Heart right ventricle (tissue), 16 donors: ENCODE results near the gene NDRG4. TPM values are rescaled to one million over a fixed set of nuclear protein-coding genes. Genes with fewer than 3 reads are reported as not detected.

Source experiments
- ATAC-seq, 8 donors: fragments of 200-7000 bp; cut with Tn5 transposase; one replicate each; pipeline ENCODE4 v1.9.1; 2020; ENCODE audit warnings: mild to moderate bottlenecking in 8 of 8, moderate library complexity in 8 of 8, moderate number of reproducible peaks in 1 of 8
- DNase-seq, 2 donors: peaks; one replicate each; pipeline ENCODE4 v3.0.0-alpha.2; 2020
- H3K27ac ChIP-seq, 10 donors: fragments of 200-600 bp; sonication (generic) in 2 of 10; one replicate each; pipeline versions ENCODE4 v1.5.0 to v1.8.0; 2020 to 2022; ENCODE audit warnings: mild to moderate bottlenecking in 3 of 10
- H3K27me3 ChIP-seq, 7 donors: fragments of 200-600 bp; one replicate each; pipeline ENCODE4 v1.8.0; 2021 to 2022; ENCODE audit warnings: mild to moderate bottlenecking in 2 of 7
- H3K36me3 ChIP-seq, 9 donors: fragments of 200-600 bp; sonication (generic) in 1 of 9; one replicate each; pipeline versions ENCODE4 v1.5.0 to v1.8.0; 2020 to 2022; ENCODE audit warnings: mild to moderate bottlenecking in 2 of 9
- H3K4me1 ChIP-seq, 9 donors: fragments of 200-600 bp; sonication (generic) in 1 of 9; one replicate each; pipeline versions ENCODE4 v1.5.0 to v1.8.0; 2020 to 2022; ENCODE audit warnings: mild to moderate bottlenecking in 4 of 9
- H3K4me3 ChIP-seq, 10 donors: fragments of 200-600 bp; sonication (generic) in 2 of 10; one replicate each; pipeline versions ENCODE4 v1.5.0 to v1.8.0; 2020 to 2022; ENCODE audit warnings: mild to moderate bottlenecking in 7 of 10, moderate library complexity in 2 of 10
- H3K9me3 ChIP-seq, 11 donors: fragments of 200-600 bp in 10 of 11; sonication (generic) in 2 of 11; one replicate each; pipeline versions ENCODE4 v1.5.0 to v1.8.0; 2013 to 2022; ENCODE audit warnings: mild to moderate bottlenecking in 2 of 11, control low read depth in 1 of 11, moderate library complexity in 1 of 11
- CTCF ChIP-seq, 9 donors: fragments of 200-600 bp; sonication (generic) in 2 of 9; IDR thresholded peaks; one replicate each; pipeline versions ENCODE4 v1.5.0 to v1.8.0; 2021 to 2022; ENCODE audit warnings: antibody characterized with exemption in 9 of 9, mild to moderate bottlenecking in 5 of 9, moderate library complexity in 1 of 9
- WGBS, 2 donors: extraction: QIAGEN DNeasy Blood & Tissue Kit; methylation state at CpG; one replicate each; pipeline ENCODE4 v1.1.7; 2013; ENCODE audit warnings: inconsistent platforms in 1 of 2; 5-methylcytosine and 5-hydroxymethylcytosine counted together
- intact Hi-C, 10 donors: fragments of 100-400 bp; cut with DNase I; formaldehyde crosslinking; loops; one replicate each; pipeline versions ENCODE4 v1.11.1 to v1.14.2; 2022
- polyA plus RNA-seq, 2 donors: library from polyadenylated mRNA; stranded (reverse); fragments of 200-250 nt; gene quantifications; one replicate each; pipeline ENCODE4 v1.2.3, GENCODE V29; 2013
- total RNA-seq, 10 donors: library from RNA; stranded (reverse); fragmentation: NEBNext Ultra II Directional in 3 of 10; extraction: Animal tissue kit (Norgen Biotek cat#: 25700) in 3 of 10; gene quantifications; one replicate each; pipeline versions ENCODE4 v1.2.1 to v1.2.4, GENCODE V29; 2021 to 2023
- donor health status: Arrhythmogenic right ventricular cardiomyopathy.
- donor health status: ischemic (EF 13 %, LVEDD 7.1; RV severe dilation, severe dysfunction).
- donor health status: healthy with polysubstance abuse.
- donor health status: DM: no; HTN: yes; CAD: no.
- donor health status: DM: no; HTN: no; CAD: no.
- donor health status: ischemic (EF 25% LVEDD 6.9; RV normal size, moderate dysfunction).
- donor health status: ischemic (EF 25% LVEDD 5.7; RV mildly dilated, moderate dysfunction).
- donor health status: healthy.
- donor health status: DM: yes; HTN: yes; CAD: no.
- donor health status: Ischemic cardiomyopathy.
- donor health status: ischemic (EF 35%, LVEDD 5.7; RV mildly dilated, moderate dysfunction).
- donor health status: nonischemic (EF 11% LVEDD 7.7; RV severe dilation, severe dysfunction).
- donor health status: DM: yes; HTN: yes; CAD: no.
- donor health status: PGD.
- donor health status: ischemic (EF 29% LVEDD 5.4; RV normal size, mild dysfunction).
- donor health status: nonischemic (EF 23%, LVEDD 6.1; RV moderate dilation, normal function).

The NDRG4 gene
- total and polyA plus RNA-seq, 12 donors: 286 to 821 (median 539) TPM

GRCh38 chr16:58513874-58514273 lies 13.9 kb downstream of the NDRG4 start:
- peaks cover 5 to 33% (median 15%) of the 10 kb centered on the region in 9 donors for H3K4me1 ChIP-seq
- intact Hi-C loops: loop anchor here in 6 of 10 donors (2.0 to 10.0 kb wide), 6 partner anchors 111 to 243 kb away; partner anchors contain the start of genes CNOT1 (in 1 of the 6) and GOT2 (in 1 of the 6)
- H3K36me3 ChIP-seq: peaks cover 0 to 59% (median 23%) of the 10 kb centered on the region in 9 donors
- no peaks in the 10 kb centered on the region for H3K9me3 ChIP-seq
- WGBS, 2 donors: 77 to 82% methylated on average over 3 of the region's 3 CpGs
- DNase-seq (no peak), ATAC-seq (no peak)
- peak overlapping the region in 1 of 10 donors; percentile 92 for H3K27ac ChIP-seq
- no peak overlapping the region for H3K4me3 ChIP-seq
- no peak for TF ChIP-seq CTCF (IDR thresholded peaks at IDR 0.05)
- no peaks in the 10 kb centered on the region for H3K27me3 ChIP-seq

GRCh38 chr16:58515125-58515870 lies 15.4 kb downstream of the NDRG4 start, which contains the start of gene SETD6:
Gene SETD6, plus strand, starts transcription at chr16:58515517. Its CDS starts 21 bp downstream, at chr16:58515538.
- ATAC-seq (peak; percentile 90 to 96 (median 94)), DNase-seq (peak; percentile 88 to 89)
- Histone ChIP-seq H3K27ac (peak within 1 kb of the TSS; percentile 61 to 92 (median 84)), H3K9me3 (no peaks in the 10 kb centered on the region), H3K4me3 (peak within 1 kb of the TSS; percentile 56 to 94 (median 84)), H3K27me3 (no peaks in the 10 kb centered on the region), H3K4me1 (peaks cover 5 to 33% (median 15%) of the 10 kb centered on the region in 9 donors), H3K36me3 (peaks cover 0 to 62% (median 30%) of the 10 kb centered on the region in 9 donors)
- TF ChIP-seq CTCF (IDR thresholded peaks at IDR 0.05): peak in 5 of 9 donors; percentile 20 to 48 (median 36)
- intact Hi-C loops: loop anchor here in 4 of 10 donors (5.0 to 10.0 kb wide), 4 partner anchors 110 to 220 kb away; partner anchors contain the start of genes CNOT1 (in 3 of the 4) and GOT2 (in 1 of the 4)
- 0 to 1% methylated on average over 79 to 80 of the region's 80 CpGs for WGBS, 2 donors

GRCh38 chr16:58515871-58516767 lies 16.2 kb downstream of the NDRG4 start:
- Histone ChIP-seq H3K9me3 (no peaks in the 10 kb centered on the region), H3K27ac (peak overlapping the region; percentile 61 to 92 (median 84)), H3K4me1 (peaks cover 5 to 29% (median 15%) of the 10 kb centered on the region in 9 donors), H3K36me3 (peaks cover 0 to 62% (median 38%) of the 10 kb centered on the region in 9 donors), H3K4me3 (peak overlapping the region; percentile 56 to 94 (median 84)), H3K27me3 (no peaks in the 10 kb centered on the region)
- ATAC-seq: peak in 7 of 8 donors; percentile 9 to 38 (median 11)
- TF ChIP-seq CTCF (IDR thresholded peaks at IDR 0.05): peak in 1 of 9 donors; percentile 13
- intact Hi-C loops: loop anchor here in 4 of 10 donors (5.0 to 10.0 kb wide), 4 partner anchors 109 to 219 kb away; partner anchors contain the start of genes CNOT1 (in 3 of the 4) and GOT2 (in 1 of the 4)
- WGBS, 2 donors: 14 to 17% methylated on average over 64 to 66 of the region's 66 CpGs
- no peak for DNase-seq
